GM12878 (cell line): Measurements from ENCODE around the gene FAM237B. TPM values are rescaled to one million over a fixed set of nuclear protein-coding genes. Genes with fewer than 3 reads are reported as not detected.

ENCODE experiments used
- ATAC-seq: fragments of 200-7000 bp; cut with Tn5 transposase; 3 replicates; pipeline ENCODE4 v1.9.1; 2020; ENCODE audit warnings: mild to moderate bottlenecking, moderate library complexity
- BruUV-seq: library from RNA; stranded (reverse); fragments of 400-500 nt; replicated peaks from 2 replicates; lab custom pipeline; 2021; lab: Mats Ljungman, UMichigan
- CTCF ChIA-PET: fragments of 300-600 bp; sonication (Branson Sonifier 250); formaldehyde crosslinking; extraction: SDS; loops from one replicate; lab custom pipeline; 2021; ENCODE audit warnings: inconsistent platforms; lab: Yijun Ruan, JAX
- POLR2A ChIA-PET: fragments of 350-600 bp; formaldehyde crosslinking; extraction: SDS; loops from one replicate; lab custom pipeline; 2021; ENCODE audit warnings: inconsistent platforms; lab: Charles Lee
- RAD21 ChIA-PET: fragments of 300-600 bp; sonication (Branson Sonifier 250); formaldehyde crosslinking; loops from one replicate; lab custom pipeline; 2023; ENCODE audit warnings: antibody characterized with exemption; ENCODE audit not compliant: unreplicated experiment; lab: Charles Lee
- SMC1A ChIA-PET: fragments of 300-600 bp; sonication (Branson Sonifier 250); formaldehyde crosslinking; loops from one replicate; lab custom pipeline; 2023; ENCODE audit not compliant: unreplicated experiment, uncharacterized antibody; lab: Charles Lee
- DNase-seq: peaks from one replicate; pipeline ENCODE4 v3.0.0-alpha.2; 2011; ENCODE audit warnings: low read depth, low spot score
- FAIRE-seq: peaks from 3 replicates; lab custom pipeline; 2011; peaks lifted over from hg19 to GRCh38; lab: Jason Lieb, UNC
- H2AFZ ChIP-seq: 2 replicates; pipeline ENCODE4 v1.6.0; 2011; ENCODE audit warnings: low read depth, low read length, control low read depth; ENCODE audit not compliant: control insufficient read depth
- H3K27ac ChIP-seq: 2 replicates; pipeline ENCODE4 v1.5.1; 2011; ENCODE audit warnings: control low read depth; ENCODE audit not compliant: control insufficient read depth, insufficient read depth
- H3K27me3 ChIP-seq, 2 experiments: replicated peaks in 1 of 2; 2 replicates each; pipeline versions ENCODE4 v1.6.0 to v1.6.1; 2011; ENCODE audit warnings: low read length in 1 of 2; ENCODE audit not compliant: control insufficient read depth in 2 of 2, insufficient read depth in 2 of 2
- H3K36me3 ChIP-seq, 2 experiments: 2 replicates each; pipeline ENCODE4 v1.5.1; 2011; ENCODE audit warnings: low read length in 1 of 2; ENCODE audit not compliant: control insufficient read depth in 2 of 2, insufficient read depth in 2 of 2
- H3K4me1 ChIP-seq: 2 replicates; pipeline ENCODE4 v1.6.1; 2011; ENCODE audit warnings: mild to moderate bottlenecking, low read length, moderate library complexity, mixed read lengths; ENCODE audit not compliant: control insufficient read depth, insufficient read depth
- H3K4me2 ChIP-seq: 2 replicates; pipeline ENCODE4 v1.6.0; 2011; ENCODE audit warnings: control low read depth; ENCODE audit not compliant: control insufficient read depth, insufficient read depth
- H3K4me3 ChIP-seq: fragments of 200-600 bp; sonication (generic); 2 replicates; pipeline ENCODE4 v1.5.1; 2016
- H3K79me2 ChIP-seq: 2 replicates; pipeline ENCODE4 v1.6.0; 2011; ENCODE audit warnings: low read length; ENCODE audit not compliant: control insufficient read depth, insufficient read depth
- H3K9ac ChIP-seq: 2 replicates; pipeline ENCODE4 v1.8.0; 2011; ENCODE audit warnings: low read length, control low read depth, mixed read lengths; ENCODE audit not compliant: control insufficient read depth, insufficient read depth
- H3K9me3 ChIP-seq: replicated peaks from 3 replicates; pipeline ENCODE4 v1.5.1; 2011; ENCODE audit warnings: mild to moderate bottlenecking, low read length; ENCODE audit not compliant: control insufficient read depth, insufficient read depth
- H4K20me1 ChIP-seq: 2 replicates; pipeline ENCODE4 v1.6.0; 2011; ENCODE audit not compliant: control insufficient read depth, insufficient read depth
- CREB1 ChIP-seq: IDR thresholded peaks from 2 replicates; pipeline ENCODE4 v1.6.1; 2012; ENCODE audit warnings: low read depth, mild to moderate bottlenecking, inconsistent platforms
- EGR1 ChIP-seq, 2 experiments: IDR thresholded peaks; 1 replicate in 1 of 2; 2 replicates in 1 of 2; pipeline ENCODE4 v1.6.1; 2011 to 2012; ENCODE audit warnings: low read depth in 2 of 2, low read length in 2 of 2, borderline replicate concordance in 1 of 2, mild to moderate bottlenecking in 1 of 2, moderate library complexity in 1 of 2
- HDGF ChIP-seq: fragments of 450-650 bp; IDR thresholded peaks from 2 replicates; pipeline ENCODE4 v1.6.1; 2016; ENCODE audit warnings: antibody characterized with exemption
- MTA2 ChIP-seq: fragments of 450-650 bp; IDR thresholded peaks from 2 replicates; pipeline ENCODE4 v1.6.1; 2016; ENCODE audit warnings: low read depth, mild to moderate bottlenecking, moderate library complexity
- PAX5 ChIP-seq: IDR thresholded peaks from 2 replicates; pipeline ENCODE4 v1.6.1; 2011; ENCODE audit warnings: low read depth, low read length, borderline replicate concordance
- RCOR1 ChIP-seq: conservative IDR thresholded peaks from 2 replicates; pipeline ENCODE4 v1.6.1; 2012; ENCODE audit warnings: low read depth, low read length, improper control_type of control experiment
- SKIL ChIP-seq: fragments of 450-650 bp; IDR thresholded peaks from 2 replicates; pipeline ENCODE4 v1.6.1; 2017; ENCODE audit warnings: mild to moderate bottlenecking, low read depth, inconsistent platforms; ENCODE audit not compliant: poor library complexity, severe bottlenecking
- SP1 ChIP-seq: IDR thresholded peaks from one replicate; pipeline ENCODE4 v1.6.1; 2011; ENCODE audit warnings: low read depth, low read length
- SREBF1 ChIP-seq: IDR thresholded peaks from 2 replicates; pipeline ENCODE4 v1.6.1; 2012; ENCODE audit warnings: mild to moderate bottlenecking, low read length
- STAT1 ChIP-seq: fragments of 450-650 bp; conservative IDR thresholded peaks from 2 replicates; pipeline ENCODE4 v1.6.1; 2014; ENCODE audit warnings: antibody characterized with exemption, mild to moderate bottlenecking
- ZBTB4 ChIP-seq: fragments of 450-650 bp; formaldehyde crosslinking; IDR thresholded peaks from 2 replicates; pipeline ENCODE4 v1.4.0; 2022; ENCODE audit warnings: mild to moderate bottlenecking, moderate library complexity
- ZNF24 ChIP-seq: fragments of 450-650 bp; IDR thresholded peaks from 2 replicates; pipeline ENCODE4 v1.6.1; 2017; ENCODE audit warnings: antibody characterized with exemption, mild to moderate bottlenecking
- in situ Hi-C: fragments of 300-500 bp; cut with MboI; formaldehyde crosslinking; loops from 9 replicates; pipeline ENCODE4 v1.14.3; 2018; ENCODE audit warnings: mixed read lengths
- intact Hi-C: fragments of 100-400 bp; cut with micrococcal nuclease; formaldehyde crosslinking; loops from one replicate; pipeline ENCODE4 v1.14.2; 2022; ENCODE audit not compliant: unreplicated experiment
- polyA plus RNA-seq, 11 experiments: library from polyadenylated mRNA; depleted of rRNA in 4 of 11; unstranded in 6 of 11; stranded (reverse) in 5 of 11; fragments of >200 nt; fragmentation: Nextera tagmentation in 4 of 11; fragmentation: Illumina TruSeq in 1 of 11; extraction: Ambion mirVana in 4 of 11; extraction: Trizol in 1 of 11; gene quantifications; 1 replicate in 1 of 11; 2 replicates in 10 of 11; pipeline versions ENCODE4 v1.2.1 to v1.2.3, GENCODE V29; 2011 to 2016; ENCODE audit warnings: inconsistent platforms in 2 of 11, missing spikeins in 2 of 11, low read depth in 1 of 11
- total RNA-seq, 4 experiments: library from RNA; depleted of rRNA in 3 of 4; stranded (reverse); fragments of >200 nt in 3 of 4; fragmentation: Illumina TruSeq in 1 of 4; extraction: Trizol in 1 of 4; gene quantifications; 2 replicates each; pipeline versions ENCODE4 v1.2.1 to v1.2.3, GENCODE V29; 2013 to 2021
- TF ChIP-seq, protein P1 (sequence below): IDR thresholded peaks from 2 replicates; pipeline ENCODE4 v1.6.1; 2011; ENCODE audit warnings: borderline replicate concordance, low read depth, mild to moderate bottlenecking, moderate library complexity, mixed read lengths, low read length; ENCODE audit not compliant: insufficient read depth; ENCODE audit errors: extremely low read length
- TF ChIP-seq, protein P2 (sequence below): fragments of 450-650 bp; IDR thresholded peaks from 2 replicates; pipeline ENCODE4 v1.6.1; 2018; ENCODE audit warnings: mild to moderate bottlenecking, low read depth, moderate library complexity; ENCODE audit not compliant: partially characterized antibody

The FAM237B gene
- total and polyA plus RNA-seq, 10 of the 15 experiments (the other 5 are each of a cell fraction or from before 2014, with no cell fraction given): not detected

DNA sequence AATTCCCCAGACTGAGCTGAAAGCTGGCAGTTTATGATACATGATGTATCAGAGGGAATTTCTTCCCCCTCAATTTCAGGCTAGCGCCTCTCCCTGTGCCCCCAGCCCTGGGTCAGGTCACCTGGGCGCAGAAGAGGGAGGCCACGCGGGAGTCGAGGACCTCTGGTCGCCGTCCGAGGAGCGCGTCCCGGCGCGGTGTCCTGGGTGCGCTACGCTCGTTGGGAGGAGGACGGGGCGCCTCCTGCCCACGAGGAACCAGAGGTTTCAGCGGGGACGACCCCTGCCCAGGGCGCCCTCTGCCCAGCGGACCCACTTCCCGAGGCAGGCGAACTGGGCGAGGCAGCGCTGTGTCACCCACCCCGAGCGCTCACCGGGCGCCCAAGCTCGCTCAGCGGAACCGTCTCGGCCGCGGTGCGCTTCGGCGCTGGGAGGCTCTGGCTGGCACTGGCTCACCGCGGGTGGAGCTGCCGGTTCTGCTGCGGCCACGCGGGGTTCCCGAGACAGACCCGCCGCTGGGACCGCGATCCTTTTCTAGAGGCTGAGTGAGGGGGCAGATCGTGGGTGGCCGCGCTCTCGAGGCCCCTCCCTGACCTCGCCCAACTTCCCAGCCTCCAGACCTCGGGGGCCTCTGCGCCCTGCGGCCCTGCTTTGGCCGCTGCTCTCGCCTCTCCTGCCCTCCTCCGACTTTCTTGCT lies at the start of gene FAM237B (continued):
- TF ChIP-seq PAX5: no peak
- TF ChIP-seq, protein P1, sequence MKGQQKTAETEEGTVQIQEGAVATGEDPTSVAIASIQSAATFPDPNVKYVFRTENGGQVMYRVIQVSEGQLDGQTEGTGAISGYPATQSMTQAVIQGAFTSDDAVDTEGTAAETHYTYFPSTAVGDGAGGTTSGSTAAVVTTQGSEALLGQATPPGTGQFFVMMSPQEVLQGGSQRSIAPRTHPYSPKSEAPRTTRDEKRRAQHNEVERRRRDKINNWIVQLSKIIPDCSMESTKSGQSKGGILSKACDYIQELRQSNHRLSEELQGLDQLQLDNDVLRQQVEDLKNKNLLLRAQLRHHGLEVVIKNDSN: no peak
- no peak for TF ChIP-seq STAT1
- TF ChIP-seq MTA2: no peak
- no peak for TF ChIP-seq CREB1
- no peak for TF ChIP-seq SP1
- TF ChIP-seq SREBF1: no peak

GRCh38 chr7:90351987-90352386 lies 30.9 kb upstream of the FAM237B start:
- Histone ChIP-seq H3K9me3 (peaks cover 1% of the 10 kb centered on the region), H3K9ac (no peak overlapping the region), H3K27me3 (no peaks in the 10 kb centered on the region), H3K4me3 (no peak overlapping the region), H3K4me1 (peaks cover 6% of the 10 kb centered on the region; the same call in 1 of the 2 replicates), H3K4me2 (no peak overlapping the region), H4K20me1 (no peaks in the 10 kb centered on the region), H2AFZ (no peak overlapping the region), H3K36me3 (peaks cover 0 to 9% of the 10 kb centered on the region in 2 experiments), H3K27ac (no peak overlapping the region), H3K79me2 (peaks cover 24% of the 10 kb centered on the region)
- POLR2A ChIA-PET: interaction anchor here (0.6 to 0.9 kb wide), 3 partner anchors 12 to 255 kb away, joined by 3 to 4 read pairs (median 3); no protein-coding TSS in a partner anchor
- intact Hi-C loops (no loop called here), in situ Hi-C loops (no loop called here)
- RAD21 ChIA-PET: interaction anchor here (0.7 kb wide), 1 partner anchor 77 kb away, joined by 3 read pairs; no protein-coding TSS in a partner anchor
- no TSS peak for BruUV-seq
- FAIRE-seq (peak; percentile 41), ATAC-seq (no peak), DNase-seq (no peak)
- SMC1A ChIA-PET: interaction anchor here (0.6 to 1.2 kb wide), 4 partner anchors 21 to 855 kb away, joined by 3 to 4 read pairs (median 4); no protein-coding TSS in a partner anchor
- CTCF ChIA-PET: no interaction called here
- TF ChIP-seq RCOR1: no peak
- TF ChIP-seq ZNF24: no peak
- TF ChIP-seq EGR1 (IDR thresholded peaks at IDR 0.05; ENCODE audit: borderline replicate concordance in 1 of 2, low read depth in 2 of 2, low read length in 2 of 2): no peak
- TF ChIP-seq ZBTB4: no peak
- TF ChIP-seq SKIL: no peak
- TF ChIP-seq HDGF: no peak
- TF ChIP-seq, protein P2, sequence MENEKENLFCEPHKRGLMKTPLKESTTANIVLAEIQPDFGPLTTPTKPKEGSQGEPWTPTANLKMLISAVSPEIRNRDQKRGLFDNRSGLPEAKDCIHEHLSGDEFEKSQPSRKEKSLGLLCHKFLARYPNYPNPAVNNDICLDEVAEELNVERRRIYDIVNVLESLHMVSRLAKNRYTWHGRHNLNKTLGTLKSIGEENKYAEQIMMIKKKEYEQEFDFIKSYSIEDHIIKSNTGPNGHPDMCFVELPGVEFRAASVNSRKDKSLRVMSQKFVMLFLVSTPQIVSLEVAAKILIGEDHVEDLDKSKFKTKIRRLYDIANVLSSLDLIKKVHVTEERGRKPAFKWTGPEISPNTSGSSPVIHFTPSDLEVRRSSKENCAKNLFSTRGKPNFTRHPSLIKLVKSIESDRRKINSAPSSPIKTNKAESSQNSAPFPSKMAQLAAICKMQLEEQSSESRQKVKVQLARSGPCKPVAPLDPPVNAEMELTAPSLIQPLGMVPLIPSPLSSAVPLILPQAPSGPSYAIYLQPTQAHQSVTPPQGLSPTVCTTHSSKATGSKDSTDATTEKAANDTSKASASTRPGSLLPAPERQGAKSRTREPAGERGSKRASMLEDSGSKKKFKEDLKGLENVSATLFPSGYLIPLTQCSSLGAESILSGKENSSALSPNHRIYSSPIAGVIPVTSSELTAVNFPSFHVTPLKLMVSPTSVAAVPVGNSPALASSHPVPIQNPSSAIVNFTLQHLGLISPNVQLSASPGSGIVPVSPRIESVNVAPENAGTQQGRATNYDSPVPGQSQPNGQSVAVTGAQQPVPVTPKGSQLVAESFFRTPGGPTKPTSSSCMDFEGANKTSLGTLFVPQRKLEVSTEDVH: no peak
